NCI-H2081 treated with DMSO at 0.1 percent for 48 hours (cell line): Measurements from ENCODE around the gene LAMP2.

Source experiments
- DNase-seq: peaks from one replicate; lab custom pipeline; 2025; lab: John Stamatoyannopoulos, UW

Gene LAMP2

DNA sequence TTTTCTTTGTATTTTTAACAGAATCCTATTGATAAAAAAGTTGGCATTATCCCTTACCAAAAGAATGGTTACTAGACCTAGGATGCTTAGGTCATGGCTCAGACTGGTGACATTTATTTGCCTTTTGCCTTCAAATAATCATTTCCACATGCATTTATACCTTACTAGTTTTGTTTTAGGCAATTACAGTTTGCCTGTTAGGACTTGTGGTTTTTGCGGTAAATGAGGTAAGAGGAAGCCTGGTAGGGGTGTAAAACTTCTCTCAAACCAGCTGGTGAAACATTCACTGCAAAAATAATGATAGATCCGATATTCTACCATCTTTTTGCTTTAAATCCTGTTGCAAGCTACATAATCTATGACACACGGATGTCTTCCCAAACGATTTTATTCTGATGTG, 12.1 kb downstream of the LAMP2 start:
- no peak for DNase-seq

DNA sequence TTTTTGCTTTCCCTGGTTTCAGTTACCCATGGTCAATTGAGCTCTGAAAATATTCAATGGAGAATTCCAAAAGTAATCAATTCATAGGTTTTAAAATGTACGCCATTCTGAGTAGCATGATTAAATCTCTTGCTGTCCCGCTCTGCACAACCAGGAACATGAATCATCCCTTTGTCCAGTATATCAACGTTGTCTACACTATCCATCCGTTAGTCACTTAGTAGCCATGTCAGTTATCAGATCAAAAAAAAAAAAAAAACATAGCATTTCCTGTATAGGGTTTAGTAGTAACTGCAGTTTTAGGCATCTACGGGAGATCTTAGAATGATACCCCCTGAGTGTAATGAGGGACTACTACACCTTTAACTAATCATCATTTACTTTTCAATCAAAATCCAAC, 15.1 kb downstream of the LAMP2 start:
- no peak for DNase-seq

DNA sequence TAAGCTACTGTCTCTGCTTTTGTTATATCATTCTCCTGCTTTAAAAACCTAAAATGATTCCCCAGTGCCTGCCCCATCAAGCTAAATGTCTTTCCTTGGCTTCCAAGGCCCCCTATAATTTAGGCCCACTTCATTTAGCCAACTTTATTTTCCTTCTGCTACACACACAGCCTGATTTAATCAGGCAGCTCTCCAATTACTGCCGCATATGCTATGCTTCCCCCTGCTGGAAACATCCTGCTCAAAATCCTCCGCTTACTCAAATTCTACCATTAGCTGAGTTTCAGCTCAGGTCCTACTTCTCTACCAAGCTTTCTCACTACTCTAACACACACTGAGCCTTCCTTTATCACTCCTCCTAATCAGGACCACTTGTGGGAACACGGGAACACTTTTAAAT, 17.0 kb downstream of the LAMP2 start:
- no peak for DNase-seq

DNA sequence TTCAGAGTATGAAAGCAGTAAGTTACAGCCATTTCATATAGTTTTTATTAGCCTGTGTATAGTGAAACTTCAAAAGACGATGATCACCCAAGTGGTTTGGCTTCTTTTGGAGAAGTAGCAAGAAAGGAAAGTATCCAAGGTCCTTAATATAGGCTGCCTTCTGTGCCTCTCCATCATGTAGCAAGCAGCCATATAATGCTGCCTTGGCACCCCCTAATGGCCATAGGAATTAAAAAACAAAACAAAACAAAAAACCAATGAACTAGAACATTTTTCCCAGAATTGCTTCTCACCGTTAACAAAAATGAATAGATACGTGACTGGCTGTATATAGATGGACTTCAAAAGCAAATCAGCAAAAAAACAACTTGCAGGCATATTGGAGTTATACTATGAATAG, 18.9 kb downstream of the LAMP2 start:
- no peak for DNase-seq

DNA sequence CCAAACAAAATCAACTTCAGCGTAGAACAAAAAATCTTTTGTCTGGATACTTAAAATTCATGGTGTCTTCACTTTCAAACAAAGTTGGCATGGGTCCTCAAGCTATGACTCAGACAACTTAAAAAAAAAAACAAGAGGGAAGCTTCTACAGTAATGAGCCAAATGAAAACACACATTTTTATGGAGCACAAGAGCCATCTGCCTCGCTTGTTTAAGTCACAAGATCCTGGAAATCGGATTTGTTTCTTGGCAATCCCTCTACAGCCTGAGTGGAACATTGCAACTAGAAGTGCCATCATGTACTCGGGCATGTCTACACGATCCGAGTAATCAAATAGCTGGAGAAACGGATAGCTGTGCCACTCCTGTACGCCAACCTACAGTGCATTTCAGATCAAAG, 22.6 kb downstream of the LAMP2 start:
- no peak for DNase-seq

DNA sequence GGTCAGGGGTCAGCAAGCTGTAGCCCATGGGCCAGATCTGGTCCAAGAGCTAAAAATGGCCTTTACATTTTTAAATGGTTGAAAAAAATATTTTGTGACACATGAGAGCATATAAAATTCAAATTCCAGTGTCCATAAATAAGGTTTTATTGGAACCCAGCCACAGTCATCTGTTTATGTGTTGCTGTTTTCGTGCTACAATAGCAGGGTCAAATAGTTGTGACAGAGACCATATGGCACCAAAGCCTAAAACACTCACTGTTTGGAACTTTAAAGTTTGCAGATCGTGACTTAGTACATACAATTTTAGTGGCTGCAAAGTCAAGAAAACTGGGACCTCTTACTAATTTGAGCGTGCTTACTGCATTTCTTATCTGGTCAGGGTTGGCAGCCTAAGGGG, 29.2 kb downstream of the LAMP2 start:
- DNase-seq: no peak

DNA sequence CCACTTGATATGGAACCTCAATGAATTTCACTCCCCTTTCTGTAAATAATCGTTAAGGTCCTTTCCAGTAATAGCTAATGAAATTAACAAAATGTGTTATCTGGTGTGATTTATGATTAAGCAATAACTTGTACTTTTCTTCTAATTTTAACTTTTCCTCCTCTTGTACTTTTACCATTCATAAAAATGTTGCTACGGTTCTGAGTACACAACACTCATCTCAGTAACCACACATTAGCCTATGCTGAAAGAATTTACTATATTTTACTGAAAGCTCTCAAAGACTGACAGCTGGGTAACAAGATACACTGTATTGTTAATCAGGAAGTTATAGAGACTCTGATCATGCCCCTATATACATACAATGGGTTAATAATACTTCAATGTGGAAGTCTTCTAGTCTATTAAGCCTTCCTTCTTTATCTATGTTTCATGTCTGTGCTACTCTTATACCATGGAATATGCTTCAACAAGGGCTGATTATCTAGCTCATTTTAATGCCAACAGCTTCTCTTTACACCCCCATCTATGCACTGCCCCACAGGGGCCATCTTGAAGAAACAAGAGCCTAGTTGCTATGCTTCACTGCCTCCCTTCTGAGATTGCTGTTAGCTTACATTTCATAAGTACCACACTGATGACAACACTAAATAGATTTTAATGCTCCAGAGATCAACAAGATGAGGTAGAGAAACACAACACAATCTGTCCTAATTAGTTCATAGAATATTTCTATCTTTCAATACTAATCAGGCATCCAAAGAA, 39.1 kb downstream of the LAMP2 start:
- DNase-seq: no peak

DNA sequence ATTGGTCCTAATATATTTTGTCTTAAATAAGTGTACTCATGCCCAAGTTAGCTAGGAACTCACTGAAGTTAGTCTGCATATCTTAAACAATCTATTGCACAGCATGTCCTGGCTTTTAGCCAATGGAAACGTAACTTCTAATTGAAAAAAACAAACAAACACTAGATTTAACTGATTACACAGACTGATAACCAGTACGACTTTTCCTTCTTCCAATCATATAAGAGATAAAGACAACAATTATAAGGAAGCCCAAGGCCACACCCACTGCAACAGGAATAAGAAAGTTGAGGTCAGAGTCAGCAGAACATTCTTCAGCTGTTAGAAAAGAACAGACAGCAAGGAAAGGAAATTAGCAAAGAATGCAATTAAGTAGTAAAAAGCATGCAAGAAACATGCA, 40.8 kb downstream of the LAMP2 start:
- DNase-seq: no peak

DNA sequence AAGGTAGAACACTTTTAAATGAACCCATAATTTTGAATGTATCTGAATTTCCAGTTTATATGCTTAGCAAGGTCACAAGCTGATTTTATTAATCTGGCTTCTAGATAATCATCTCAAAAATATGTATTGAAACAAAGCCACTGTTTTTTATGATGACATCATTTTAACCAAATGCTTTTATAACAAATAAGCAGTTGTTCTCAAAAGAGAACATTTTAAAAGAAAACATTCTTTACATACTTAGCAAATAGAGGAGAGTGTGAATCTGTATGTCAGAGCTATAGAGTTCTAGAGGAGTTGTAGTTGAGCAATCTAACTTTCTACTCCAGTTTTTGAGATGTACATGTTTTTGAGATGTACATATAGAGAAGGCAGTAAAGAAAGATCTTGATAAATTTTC, 42.5 kb downstream of the LAMP2 start:
- DNase-seq: no peak

DNA sequence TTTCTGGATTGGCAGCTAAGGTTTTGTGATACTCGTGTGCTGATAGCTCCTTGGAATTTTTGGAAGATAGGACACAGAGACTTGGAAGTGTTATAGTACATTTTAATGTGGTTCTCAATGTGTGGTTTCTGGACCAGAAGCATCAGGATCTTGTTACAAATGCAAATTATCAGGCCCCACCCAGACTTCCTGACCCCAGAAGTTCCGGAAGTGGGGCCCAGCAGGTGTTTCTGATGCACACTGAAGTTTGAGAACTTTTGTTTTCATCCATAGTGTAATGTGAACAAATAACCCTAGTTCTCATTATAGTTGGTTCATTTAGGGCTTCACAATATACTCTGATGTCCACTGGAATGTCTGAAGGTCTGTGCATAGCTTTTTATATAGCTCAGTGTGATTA, 49.6 kb downstream of the LAMP2 start:
- no peak for DNase-seq

DNA sequence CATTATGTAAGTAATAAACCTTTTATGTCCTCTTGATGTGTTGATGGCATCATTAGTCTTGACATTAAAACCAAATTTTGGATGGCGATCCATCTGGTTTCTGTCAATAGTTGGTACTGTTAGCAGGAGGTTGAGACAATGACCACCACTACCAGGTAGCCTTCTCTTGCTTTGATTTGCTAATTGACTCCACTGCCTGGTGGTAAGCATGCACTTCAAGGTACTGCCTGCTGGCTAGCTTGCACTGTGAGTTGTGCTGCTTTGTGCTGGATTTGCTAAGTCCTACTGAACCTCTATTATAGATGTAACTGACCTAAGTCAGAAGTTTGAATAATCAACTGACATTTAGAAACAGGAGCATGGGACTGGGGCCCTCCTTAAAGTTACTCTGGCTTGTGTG, 60.9 kb downstream of the LAMP2 start:
- no peak for DNase-seq

DNA sequence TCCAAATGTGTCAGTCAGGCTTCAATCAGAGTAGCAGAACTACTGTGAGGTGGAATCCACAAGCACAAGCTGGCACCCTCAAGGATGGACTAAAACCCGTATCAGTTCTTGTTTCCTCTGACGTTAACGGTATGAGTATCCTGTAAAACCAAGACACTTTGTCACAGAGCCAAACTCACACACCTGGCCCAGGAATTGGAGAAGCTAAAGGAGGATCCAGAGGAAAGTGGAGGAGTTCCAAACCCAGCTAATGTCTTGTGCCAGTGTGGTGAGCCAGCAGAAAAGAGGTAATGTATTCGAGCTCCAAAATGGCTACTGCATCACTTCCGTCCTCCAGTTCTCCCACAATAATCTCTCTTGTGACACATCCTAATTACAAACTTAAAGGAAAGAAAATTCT, 62.5 kb downstream of the LAMP2 start:
- DNase-seq: no peak

DNA sequence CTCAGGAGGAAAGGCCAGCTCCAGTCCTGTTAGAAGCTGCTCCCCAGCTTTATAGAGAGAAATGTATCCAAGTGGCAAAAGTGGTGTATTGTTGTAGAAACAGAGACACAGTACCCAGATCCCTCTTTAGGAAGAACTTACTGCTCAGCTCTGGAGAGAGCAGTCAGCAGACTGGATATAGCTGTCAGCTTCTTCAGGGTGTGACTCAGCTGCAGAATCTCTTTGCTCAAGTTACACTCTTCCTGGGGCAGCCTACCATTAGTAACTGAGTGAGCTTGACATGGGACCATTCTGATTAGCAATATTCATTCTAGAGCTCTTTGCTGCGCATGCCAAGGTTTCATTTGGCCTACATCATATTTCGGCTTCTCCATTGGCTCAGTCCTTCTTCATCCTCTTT, 66.7 kb downstream of the LAMP2 start:
- no peak for DNase-seq

DNA sequence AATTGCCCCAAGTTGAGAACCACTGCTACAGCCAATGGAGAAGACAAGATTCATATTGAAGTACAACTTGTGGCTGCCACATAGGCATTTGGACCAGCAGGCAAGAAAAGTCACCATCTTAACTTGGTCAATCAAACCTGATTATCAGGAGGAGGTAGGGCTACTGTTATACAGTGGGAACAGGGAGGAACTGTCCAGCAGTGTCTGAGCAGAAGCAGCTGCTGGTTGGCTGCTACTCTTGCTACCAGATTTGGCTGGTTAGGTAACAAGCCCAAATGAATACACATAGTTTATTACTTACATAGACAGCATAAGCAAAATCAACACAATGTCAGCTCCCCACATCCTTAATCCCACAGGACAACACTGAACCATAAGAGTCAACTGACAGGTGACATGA, 67.8 kb downstream of the LAMP2 start:
- DNase-seq: no peak

DNA sequence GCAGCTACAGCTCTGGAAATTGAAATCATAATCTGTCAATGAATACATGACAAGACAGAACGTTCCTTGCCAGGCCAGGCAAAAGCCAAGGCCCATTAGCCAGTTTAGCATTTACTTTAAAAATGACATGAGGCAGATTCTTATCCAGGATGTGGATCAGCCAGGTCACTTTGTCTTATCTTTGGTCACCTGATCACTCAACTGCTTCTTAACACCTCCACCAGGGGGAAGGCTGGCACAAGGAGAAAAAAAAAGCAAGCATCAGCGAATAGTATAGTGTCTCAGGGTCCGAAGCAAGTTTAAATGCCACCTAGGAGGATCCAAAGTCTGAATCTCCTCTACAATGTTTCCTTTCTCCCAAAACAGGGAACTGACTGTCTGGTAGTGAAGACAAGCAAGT, 88.4 kb downstream of the LAMP2 start:
- no peak for DNase-seq

DNA sequence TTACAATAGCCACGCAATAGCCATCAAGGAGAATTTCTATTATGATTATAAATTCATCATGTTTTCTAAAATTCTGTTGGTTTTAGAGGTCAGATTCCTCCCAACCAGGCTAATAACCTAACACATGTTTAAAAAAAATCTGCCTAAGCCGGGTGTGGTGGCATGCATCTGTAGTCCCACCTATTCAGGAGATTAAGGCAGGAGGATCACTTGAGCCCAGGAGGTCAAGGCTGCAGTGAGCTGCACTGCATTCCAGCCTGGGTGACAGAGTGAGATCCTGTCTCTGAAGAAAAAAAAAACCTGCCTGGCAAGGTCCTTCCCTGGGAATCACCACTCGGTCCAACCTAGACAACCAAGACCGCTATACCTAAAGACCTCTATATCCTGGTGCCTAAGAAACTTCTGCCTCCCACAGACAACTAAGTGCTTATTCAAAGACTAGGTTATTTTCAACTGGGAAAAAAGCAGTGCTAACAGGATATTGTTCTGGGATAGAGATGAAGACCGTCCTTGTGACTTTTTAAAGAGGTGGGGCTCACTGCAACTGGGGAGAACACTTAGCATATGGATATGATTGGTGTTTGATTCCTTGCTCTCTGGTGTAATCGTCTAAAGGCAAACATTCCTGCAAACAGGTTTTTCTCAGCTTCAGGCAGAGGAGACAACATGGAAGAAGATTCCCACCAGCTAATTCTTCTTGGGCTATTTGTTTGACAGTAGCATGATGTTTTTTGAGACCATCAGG, 89.0 kb downstream of the LAMP2 start:
- no peak for DNase-seq

DNA sequence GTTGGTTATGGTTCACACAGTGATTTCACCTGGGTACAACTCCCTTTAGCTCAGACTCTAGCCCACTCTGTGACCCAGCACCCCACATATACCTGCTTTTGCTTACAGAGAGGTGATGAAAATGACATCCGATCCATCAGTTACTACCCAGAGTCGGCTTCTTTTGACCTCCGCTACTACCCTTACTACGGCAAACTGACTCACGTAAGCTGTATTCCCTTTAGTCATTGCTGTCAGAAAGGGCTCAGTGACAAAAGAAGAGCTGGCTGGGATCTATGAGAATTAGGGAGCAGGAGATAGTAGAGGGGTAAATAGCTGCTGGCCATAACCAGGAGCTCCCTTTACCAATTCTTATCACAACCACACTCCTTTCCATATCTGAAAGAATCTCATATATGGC, 90.5 kb downstream of the LAMP2 start:
- no peak for DNase-seq
